Sigmoid colon (tissue), 4 donors: ENCODE measurements around the gene PPP1R14B.

Experiments used
- POLR2A ChIP-seq, 2 donors: fragments of 450-650 bp; IDR thresholded peaks; one replicate each; pipeline ENCODE4 v1.6.1; 2016; ENCODE audit warnings: antibody characterized with exemption in 2 of 2, mild to moderate bottlenecking in 2 of 2, moderate library complexity in 2 of 2
- POLR2AphosphoS5 ChIP-seq, 4 donors: sonication (generic); formaldehyde crosslinking; IDR thresholded peaks; one replicate each; pipeline ENCODE4 v1.6.1; 2017; ENCODE audit warnings: antibody characterized with exemption in 4 of 4
- TF ChIP-seq, protein P1 (sequence below), 4 experiments: fragments of 450-650 bp in 3 of 4; fragments of 200-600 bp in 1 of 4; IDR thresholded peaks; one replicate each; pipeline ENCODE4 v1.5.1; 2016 to 2019; ENCODE audit warnings: antibody characterized with exemption in 4 of 4, mild to moderate bottlenecking in 3 of 4, moderate library complexity in 2 of 4

DNA sequence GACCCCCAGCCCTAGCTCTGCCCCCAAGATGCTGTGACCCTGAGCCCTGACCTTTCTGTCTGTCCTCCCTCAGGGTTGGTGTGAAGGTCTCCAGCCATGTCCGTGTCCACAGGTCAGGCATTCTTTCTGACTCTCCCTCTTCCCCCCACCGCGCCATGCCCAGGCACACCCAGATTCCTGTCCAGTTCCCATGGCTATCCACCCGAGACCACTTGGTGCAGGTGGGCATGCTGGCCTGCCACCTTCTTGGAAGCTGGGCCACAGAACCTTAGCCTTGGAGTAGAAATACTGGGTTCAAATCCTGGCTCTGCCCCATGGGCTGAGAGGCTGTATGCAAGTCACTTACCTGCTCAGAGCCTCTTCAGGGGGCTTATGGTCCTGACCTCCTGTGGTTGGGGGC, 2.3 kb upstream of the PPP1R14B start:
- TF ChIP-seq, protein P1, sequence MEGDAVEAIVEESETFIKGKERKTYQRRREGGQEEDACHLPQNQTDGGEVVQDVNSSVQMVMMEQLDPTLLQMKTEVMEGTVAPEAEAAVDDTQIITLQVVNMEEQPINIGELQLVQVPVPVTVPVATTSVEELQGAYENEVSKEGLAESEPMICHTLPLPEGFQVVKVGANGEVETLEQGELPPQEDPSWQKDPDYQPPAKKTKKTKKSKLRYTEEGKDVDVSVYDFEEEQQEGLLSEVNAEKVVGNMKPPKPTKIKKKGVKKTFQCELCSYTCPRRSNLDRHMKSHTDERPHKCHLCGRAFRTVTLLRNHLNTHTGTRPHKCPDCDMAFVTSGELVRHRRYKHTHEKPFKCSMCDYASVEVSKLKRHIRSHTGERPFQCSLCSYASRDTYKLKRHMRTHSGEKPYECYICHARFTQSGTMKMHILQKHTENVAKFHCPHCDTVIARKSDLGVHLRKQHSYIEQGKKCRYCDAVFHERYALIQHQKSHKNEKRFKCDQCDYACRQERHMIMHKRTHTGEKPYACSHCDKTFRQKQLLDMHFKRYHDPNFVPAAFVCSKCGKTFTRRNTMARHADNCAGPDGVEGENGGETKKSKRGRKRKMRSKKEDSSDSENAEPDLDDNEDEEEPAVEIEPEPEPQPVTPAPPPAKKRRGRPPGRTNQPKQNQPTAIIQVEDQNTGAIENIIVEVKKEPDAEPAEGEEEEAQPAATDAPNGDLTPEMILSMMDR (IDR thresholded peaks at IDR 0.05) = no peak
- TF ChIP-seq POLR2A (IDR thresholded peaks at IDR 0.05) = no peak
- no peak for TF ChIP-seq POLR2AphosphoS5 (IDR thresholded peaks at IDR 0.05)
